ENCODE results near the gene CSN1S1. TPM values are rescaled to one million over a fixed set of nuclear protein-coding genes. Genes with fewer than 3 reads are reported as not detected.

The CSN1S1 gene, protein sequence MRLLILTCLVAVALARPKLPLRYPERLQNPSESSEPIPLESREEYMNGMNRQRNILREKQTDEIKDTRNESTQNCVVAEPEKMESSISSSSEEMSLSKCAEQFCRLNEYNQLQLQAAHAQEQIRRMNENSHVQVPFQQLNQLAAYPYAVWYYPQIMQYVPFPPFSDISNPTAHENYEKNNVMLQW
- total RNA-seq (not detected), polyA plus RNA-seq (under 1 TPM in 1 of 2 donors, not detected in 1; 0.09 TPM)
- long read RNA-seq, donor 1: 0 reads
- long read RNA-seq, donor 2: 0 reads
- long read RNA-seq, donor 3: 0 reads
- long read RNA-seq, donor 4: 0 reads
- long read RNA-seq, donor 5: 0 reads

- no peak for DNase-seq
- no peak within 1 kb of the TSS for H3K9ac ChIP-seq (ENCODE audit: insufficient read depth in 1 of 2, low read length in 2 of 2)
- no peaks in the 10 kb centered on the region for H3K9me3 ChIP-seq (ENCODE audit: control insufficient read depth in 4 of 4, insufficient read depth in 3 of 4, low read length in 3 of 4)
- no peak within 1 kb of the TSS for H3K4me3 ChIP-seq
- no peaks in the 10 kb centered on the region for H3K36me3 ChIP-seq (ENCODE audit: control insufficient read depth in 4 of 4, insufficient read depth in 4 of 4, low read length in 4 of 4)
- TF ChIP-seq CTCF (IDR thresholded peaks at IDR 0.05; ENCODE audit: control extremely low read depth, extremely low read depth): no peak
- H3K27me3 ChIP-seq (ENCODE audit: control insufficient read depth in 3 of 3, insufficient read depth in 3 of 3, low read length in 2 of 3): no peaks in the 10 kb centered on the region
- H3K4me1 ChIP-seq (ENCODE audit: control insufficient read depth in 5 of 5, insufficient read depth in 5 of 5, low read length in 5 of 5): peaks cover 0 to 3% (median 0%) of the 10 kb centered on the region in 5 donors
- no peak for ATAC-seq (ENCODE audit: insufficient read depth, low FRiP score)
- WGBS, 2 donors: 95% methylated on average over 3 of the region's 3 CpGs
- H3K27ac ChIP-seq (ENCODE audit: low read depth in 1 of 2, low read length in 1 of 2): no peak within 1 kb of the TSS
These were observed at the start of gene CSN1S1 for GRCh38 chr4:69930768-69931167. Gene CSN1S1, plus strand, starts transcription at chr4:69931068. Its CDS starts 1,488 bp downstream, at chr4:69932556.

GRCh38 chr4:69881173-69881773 is 49.6 kb upstream of the CSN1S1 start:
- H3K36me3 ChIP-seq (ENCODE audit: control insufficient read depth in 4 of 4, insufficient read depth in 4 of 4, low read length in 4 of 4): no peaks in the 10 kb centered on the region
- no peak overlapping the region for H3K27ac ChIP-seq (ENCODE audit: low read depth in 1 of 2, low read length in 1 of 2)
- peaks cover 0 to 10% (median 0%) of the 10 kb centered on the region in 5 donors for H3K4me1 ChIP-seq (ENCODE audit: control insufficient read depth in 5 of 5, insufficient read depth in 5 of 5, low read length in 5 of 5)
- H3K9ac ChIP-seq (ENCODE audit: insufficient read depth in 1 of 2, low read length in 2 of 2): no peak overlapping the region
- no peaks in the 10 kb centered on the region for H3K27me3 ChIP-seq (ENCODE audit: control insufficient read depth in 3 of 3, insufficient read depth in 3 of 3, low read length in 2 of 3)
- TF ChIP-seq CTCF (IDR thresholded peaks at IDR 0.05; ENCODE audit: control extremely low read depth, extremely low read depth): peak; percentile 80
- peaks cover 0 to 3% (median 0%) of the 10 kb centered on the region in 4 donors for H3K9me3 ChIP-seq (ENCODE audit: control insufficient read depth in 4 of 4, insufficient read depth in 3 of 4, low read length in 3 of 4)
- DNase-seq (peak; percentile 49 to 87 (median 74)), ATAC-seq (ENCODE audit: insufficient read depth, low FRiP score) (peak; percentile 85)
- H3K4me3 ChIP-seq: no peak overlapping the region

DNA sequence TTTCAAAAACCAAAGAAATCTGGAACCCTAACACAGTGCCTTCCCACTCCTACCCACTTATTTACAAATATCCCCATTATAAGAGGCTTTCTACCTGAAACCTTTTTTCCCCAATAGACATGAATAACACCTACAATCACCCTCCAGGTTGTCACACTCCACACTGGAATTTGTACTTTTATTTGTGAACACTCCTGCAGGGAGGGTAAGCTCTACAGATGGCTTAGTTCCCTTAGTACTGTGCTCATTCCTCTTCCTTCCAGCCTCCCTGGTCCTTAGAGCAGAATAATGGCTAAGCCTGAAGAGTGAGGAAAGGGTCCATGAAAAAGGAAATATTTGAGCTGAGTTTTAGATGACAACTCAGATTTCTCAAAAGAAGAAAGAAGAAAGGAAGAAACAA is 48.7 kb upstream of the CSN1S1 start:
- no peak for DNase-seq
- no peak for TF ChIP-seq CTCF (IDR thresholded peaks at IDR 0.05; ENCODE audit: control extremely low read depth, extremely low read depth)
- H3K4me1 ChIP-seq (ENCODE audit: control insufficient read depth in 5 of 5, insufficient read depth in 5 of 5, low read length in 5 of 5): peaks cover 0 to 6% (median 0%) of the 10 kb centered on the region in 5 donors

More for the DNA sequence above, 48.7 kb upstream of the CSN1S1 start:
- no peaks in the 10 kb centered on the region for H3K27me3 ChIP-seq (ENCODE audit: control insufficient read depth in 3 of 3, insufficient read depth in 3 of 3, low read length in 2 of 3)
- ATAC-seq (ENCODE audit: insufficient read depth, low FRiP score): no peak
- peaks cover 0 to 3% (median 0%) of the 10 kb centered on the region in 4 donors for H3K9me3 ChIP-seq (ENCODE audit: control insufficient read depth in 4 of 4, insufficient read depth in 3 of 4, low read length in 3 of 4)
- no peak overlapping the region for H3K27ac ChIP-seq (ENCODE audit: low read depth in 1 of 2, low read length in 1 of 2)
- H3K4me3 ChIP-seq: no peak overlapping the region
- H3K36me3 ChIP-seq (ENCODE audit: control insufficient read depth in 4 of 4, insufficient read depth in 4 of 4, low read length in 4 of 4): no peaks in the 10 kb centered on the region
- no peak overlapping the region for H3K9ac ChIP-seq (ENCODE audit: insufficient read depth in 1 of 2, low read length in 2 of 2)

All from lung (tissue), 16 donors.